Measurements from ENCODE around the gene TREH.

TREH gene

GRCh38 chr11:118646393-118646792 is 33.1 kb downstream of the TREH start:
- no peak for TF ChIP-seq MYC (IDR thresholded peaks at IDR 0.05; ENCODE audit: low read depth, low read length)
- TF ChIP-seq POLR2A (IDR thresholded peaks at IDR 0.05; ENCODE audit: extremely low read depth, insufficient read length), result no peak
- TF ChIP-seq CTCF (IDR thresholded peaks at IDR 0.05; ENCODE audit: low read depth, low read length), result no peak
- no peak for TF ChIP-seq MAX (IDR thresholded peaks at IDR 0.05; ENCODE audit: low read depth, low read length)
- no peak for DNase-seq (ENCODE audit: low read depth)

GRCh38 chr11:118645066-118645715 is 34.3 kb downstream of the TREH start:
- no peak for DNase-seq (ENCODE audit: low read depth)
- TF ChIP-seq MAX (IDR thresholded peaks at IDR 0.05; ENCODE audit: low read depth, low read length) (no peak), POLR2A (IDR thresholded peaks at IDR 0.05; ENCODE audit: extremely low read depth, insufficient read length) (no peak), CTCF (IDR thresholded peaks at IDR 0.05; ENCODE audit: low read depth, low read length) (no peak), MYC (IDR thresholded peaks at IDR 0.05; ENCODE audit: low read depth, low read length) (no peak)
- H3K4me3 ChIP-seq (ENCODE audit: low read depth, low read length), result no peak overlapping the region

More at GRCh38 chr11:118646393-118646792, 33.1 kb downstream of the TREH start:
- no peak overlapping the region for H3K4me3 ChIP-seq (ENCODE audit: low read depth, low read length)

- TF ChIP-seq MYC (IDR thresholded peaks at IDR 0.05; ENCODE audit: low read depth, low read length), result no peak
- no peak for TF ChIP-seq CTCF (IDR thresholded peaks at IDR 0.05; ENCODE audit: low read depth, low read length)
- no peak for TF ChIP-seq POLR2A (IDR thresholded peaks at IDR 0.05; ENCODE audit: extremely low read depth, insufficient read length)
- no peak for TF ChIP-seq MAX (IDR thresholded peaks at IDR 0.05; ENCODE audit: low read depth, low read length)
Measured at GRCh38 chr11:118644496-118644895, 35.0 kb downstream of the TREH start.

GRCh38 chr11:118643995-118644345 is 35.5 kb downstream of the TREH start:
- DNase-seq (ENCODE audit: low read depth), result no peak
- H3K4me3 ChIP-seq (ENCODE audit: low read depth, low read length), result no peak overlapping the region
- TF ChIP-seq MYC (IDR thresholded peaks at IDR 0.05; ENCODE audit: low read depth, low read length) (no peak), MAX (IDR thresholded peaks at IDR 0.05; ENCODE audit: low read depth, low read length) (no peak)

More at GRCh38 chr11:118644496-118644895, 35.0 kb downstream of the TREH start:
- H3K4me3 ChIP-seq (ENCODE audit: low read depth, low read length), result no peak overlapping the region
- DNase-seq (ENCODE audit: low read depth), result no peak

- no peak overlapping the region for H3K4me3 ChIP-seq (ENCODE audit: low read depth, low read length)
- TF ChIP-seq POLR2A (IDR thresholded peaks at IDR 0.05; ENCODE audit: extremely low read depth, insufficient read length) (no peak), CTCF (IDR thresholded peaks at IDR 0.05; ENCODE audit: low read depth, low read length) (no peak), MAX (IDR thresholded peaks at IDR 0.05; ENCODE audit: low read depth, low read length) (no peak), MYC (IDR thresholded peaks at IDR 0.05; ENCODE audit: low read depth, low read length) (no peak)
- no peak for DNase-seq (ENCODE audit: low read depth)
Measured at GRCh38 chr11:118643142-118643994, 36.1 kb downstream of the TREH start.

Data from NB4 (cell line).